HepG2 (cell line): ENCODE measurements around the gene RBM15B. TPM values are rescaled to one million over a fixed set of nuclear protein-coding genes. Genes with fewer than 3 reads are reported as not detected.

Source experiments
- ARID4A ChIP-seq: sonication (generic); formaldehyde crosslinking; IDR thresholded peaks from 2 replicates; pipeline ENCODE4 v1.5.0; 2020; ENCODE audit warnings: mild to moderate bottlenecking, missing genetic modification reagents, borderline replicate concordance
- CBFB ChIP-seq: sonication (generic); formaldehyde crosslinking; IDR thresholded peaks from 2 replicates; pipeline ENCODE4 v1.4.0; 2020; ENCODE audit warnings: missing genetic modification reagents
- EP300 ChIP-seq, 3 experiments: sonication (generic) in 1 of 3; formaldehyde crosslinking in 1 of 3; IDR thresholded peaks; 2 replicates each; pipeline versions ENCODE4 v1.5.1 to v1.6.1; 2011 to 2020; ENCODE audit warnings: low read depth in 2 of 3, low read length in 2 of 3, borderline replicate concordance in 1 of 3, improper control_type of control experiment in 1 of 3, mild to moderate bottlenecking in 1 of 3, missing genetic modification reagents in 1 of 3, moderate library complexity in 1 of 3
- ETV5 ChIP-seq: IDR thresholded peaks from 2 replicates; pipeline ENCODE4 v1.6.1; 2018; ENCODE audit warnings: missing biosample characterization, missing genetic modification reagents, inconsistent platforms, borderline replicate concordance
- FOXO1 ChIP-seq: sonication (generic); formaldehyde crosslinking; IDR thresholded peaks from 2 replicates; pipeline ENCODE4 v1.4.0; 2020; ENCODE audit warnings: missing genetic modification reagents
- HES4 ChIP-seq: sonication (generic); formaldehyde crosslinking; IDR thresholded peaks from 2 replicates; pipeline ENCODE4 v1.9.0; 2021; ENCODE audit warnings: mild to moderate bottlenecking, missing genetic modification reagents, borderline replicate concordance
- HIVEP1 ChIP-seq: sonication (generic); formaldehyde crosslinking; IDR thresholded peaks from 2 replicates; pipeline ENCODE4 v1.4.0; 2020; ENCODE audit warnings: mild to moderate bottlenecking, missing genetic modification reagents
- HNF4G ChIP-seq, 2 experiments: sonication (generic) in 1 of 2; formaldehyde crosslinking in 1 of 2; IDR thresholded peaks; 2 replicates each; pipeline versions ENCODE4 v1.4.0 to v1.6.1; 2011 to 2020; ENCODE audit warnings: borderline replicate concordance in 2 of 2, low read depth in 2 of 2, mild to moderate bottlenecking in 2 of 2, low read length in 1 of 2, missing genetic modification reagents in 1 of 2, moderate library complexity in 1 of 2
- HOXA3 ChIP-seq: sonication (generic); formaldehyde crosslinking; IDR thresholded peaks from 2 replicates; pipeline ENCODE4 v1.5.0; 2020; ENCODE audit warnings: missing genetic modification reagents
- MAZ ChIP-seq, 2 experiments: sonication (generic) in 1 of 2; formaldehyde crosslinking in 1 of 2; IDR thresholded peaks; 2 replicates each; pipeline versions ENCODE4 v1.5.0 to v1.6.1; 2012 to 2020; ENCODE audit warnings: low read depth in 2 of 2, mild to moderate bottlenecking in 2 of 2, borderline replicate concordance in 1 of 2, improper control_type of control experiment in 1 of 2, low read length in 1 of 2, missing genetic modification reagents in 1 of 2, moderate library complexity in 1 of 2
- MED8 ChIP-seq: sonication (generic); formaldehyde crosslinking; IDR thresholded peaks from 2 replicates; pipeline ENCODE4 v1.8.1; 2023; ENCODE audit warnings: mild to moderate bottlenecking, missing genetic modification reagents; ENCODE audit not compliant: insufficient replicate concordance
- MTERF4 ChIP-seq: sonication (generic); formaldehyde crosslinking; IDR thresholded peaks from 2 replicates; pipeline ENCODE4 v1.8.0; 2023; ENCODE audit warnings: mild to moderate bottlenecking, missing genetic modification reagents
- NKX3-1 ChIP-seq: sonication (generic); formaldehyde crosslinking; IDR thresholded peaks from 2 replicates; pipeline ENCODE4 v1.5.0; 2020; ENCODE audit warnings: missing genetic modification reagents
- PCBP2 ChIP-seq: fragments of 200-400 bp; formaldehyde crosslinking; optimal IDR thresholded peaks from 2 replicates; pipeline ENCODE3; 2018; ENCODE audit warnings: low read length, low read depth; ENCODE audit not compliant: poor library complexity, severe bottlenecking
- SALL1 ChIP-seq: sonication (generic); formaldehyde crosslinking; IDR thresholded peaks from 2 replicates; pipeline ENCODE4 v1.8.0; 2022; ENCODE audit warnings: mild to moderate bottlenecking, missing genetic modification reagents
- SALL2 ChIP-seq: sonication (generic); formaldehyde crosslinking; IDR thresholded peaks from 2 replicates; pipeline ENCODE4 v1.8.1; 2023; ENCODE audit warnings: mild to moderate bottlenecking, missing genetic modification reagents, inconsistent platforms
- TCF7 ChIP-seq: sonication (generic); IDR thresholded peaks from 2 replicates; pipeline ENCODE4 v1.6.1; 2016; ENCODE audit warnings: antibody characterized with exemption, low read depth
- YY1 ChIP-seq: IDR thresholded peaks from 2 replicates; pipeline ENCODE4 v1.6.1; 2011; ENCODE audit warnings: low read length, low read depth, moderate library complexity, mild to moderate bottlenecking; ENCODE audit not compliant: insufficient read depth, insufficient replicate concordance
- ZBTB20 ChIP-seq: sonication (generic); formaldehyde crosslinking; IDR thresholded peaks from 2 replicates; pipeline ENCODE4 v1.8.1; 2023; ENCODE audit warnings: missing genetic modification reagents, low read depth, mild to moderate bottlenecking, borderline replicate concordance
- ZC3H13 ChIP-seq: sonication (generic); formaldehyde crosslinking; IDR thresholded peaks from 2 replicates; pipeline ENCODE4 v1.8.1; 2023; ENCODE audit warnings: mild to moderate bottlenecking, missing genetic modification reagents, moderate library complexity
- ZIK1 ChIP-seq: sonication (generic); formaldehyde crosslinking; IDR thresholded peaks from 2 replicates; pipeline ENCODE4 v1.5.0; 2020; ENCODE audit warnings: mild to moderate bottlenecking, low read depth, missing genetic modification reagents, borderline replicate concordance
- ZNF24 ChIP-seq: fragments of 450-650 bp; IDR thresholded peaks from 2 replicates; pipeline ENCODE4 v1.6.1; 2017; ENCODE audit warnings: antibody characterized with exemption, mild to moderate bottlenecking
- ZSCAN9 ChIP-seq: IDR thresholded peaks from 2 replicates; pipeline ENCODE4 v1.6.1; 2016; ENCODE audit warnings: borderline replicate concordance
- polyA plus RNA-seq, 8 experiments: library from polyadenylated mRNA; depleted of rRNA in 3 of 8; stranded (reverse) in 7 of 8; unstranded in 1 of 8; fragments of >200 nt; fragmentation: Illumina TruSeq in 4 of 8; extraction: Trizol in 4 of 8; gene quantifications; 2 replicates each; pipeline versions ENCODE4 v1.2.1 to v1.2.3, GENCODE V29; 2011 to 2016; ENCODE audit warnings: low read depth in 4 of 8, missing spikeins in 1 of 8, mixed read lengths in 1 of 8; ENCODE audit not compliant: insufficient read depth in 1 of 8
- total RNA-seq, 5 experiments: library from RNA; depleted of rRNA; stranded (reverse); fragments of >200 nt; fragmentation: Illumina TruSeq; extraction: Trizol; gene quantifications; 2 replicates each; pipeline ENCODE4 v1.2.3, GENCODE V29; 2016; ENCODE audit warnings: low read depth in 1 of 5

Gene RBM15B
- total and polyA plus RNA-seq, 2 of the 13 experiments (the other 11 are each of a cell fraction or from before 2014, with no cell fraction given): 8.2 to 19.3 TPM

- 0 out of 2 replicates have a peak, but pooled peaks have one; percentile 20 for TF ChIP-seq ZNF24
- no peak for TF ChIP-seq TCF7
- TF ChIP-seq PCBP2: no peak
- TF ChIP-seq CBFB (CRISPR knock-in tag): peak; percentile 90
- no peak for TF ChIP-seq ZBTB20 (CRISPR knock-in tag)
- no peak for TF ChIP-seq EP300 (IDR thresholded peaks at IDR 0.05; ENCODE audit: low read depth in 2 of 2, low read length in 2 of 2)
- no peak for TF ChIP-seq EP300 (CRISPR knock-in tag; IDR thresholded peaks at IDR 0.05; ENCODE audit: borderline replicate concordance)
- TF ChIP-seq ZC3H13 (CRISPR knock-in tag): peak; percentile 64; the same call in 1 of the 2 replicates
- peak; percentile 98 for TF ChIP-seq HOXA3 (CRISPR knock-in tag)
- peak; percentile 96 for TF ChIP-seq ARID4A (CRISPR knock-in tag)
- no peak; the same call in none of the 2 replicates for TF ChIP-seq ETV5 (CRISPR knock-in tag)
- no peak for TF ChIP-seq HNF4G (IDR thresholded peaks at IDR 0.05; ENCODE audit: borderline replicate concordance, low read depth, low read length)
- 0 out of 2 replicates have a peak, but pooled peaks have one; percentile 7 for TF ChIP-seq HNF4G (CRISPR knock-in tag; IDR thresholded peaks at IDR 0.05; ENCODE audit: borderline replicate concordance, low read depth)
- TF ChIP-seq SALL2 (CRISPR knock-in tag): peak; percentile 69; the same call in 1 of the 2 replicates
- peak; percentile 66; the same call in 1 of the 2 replicates for TF ChIP-seq SALL1
- TF ChIP-seq ZSCAN9 (CRISPR knock-in tag): 0 out of 2 replicates have a peak, but pooled peaks have one; percentile 65
- no peak for TF ChIP-seq MTERF4 (CRISPR knock-in tag)
- 0 out of 2 replicates have a peak, but pooled peaks have one; percentile 71 for TF ChIP-seq NKX3-1
- TF ChIP-seq YY1: peak; percentile 99
- TF ChIP-seq MED8: peak; percentile 65
- TF ChIP-seq HES4 (CRISPR knock-in tag): peak; percentile 94
- TF ChIP-seq ZIK1 (CRISPR knock-in tag): peak; percentile 70
- peak; percentile 69; the same call in 1 of the 2 replicates for TF ChIP-seq HIVEP1 (CRISPR knock-in tag)
- TF ChIP-seq MAZ (IDR thresholded peaks at IDR 0.05; ENCODE audit: borderline replicate concordance, low read depth, low read length): peak; percentile 75
- TF ChIP-seq MAZ (CRISPR knock-in tag; IDR thresholded peaks at IDR 0.05; ENCODE audit: low read depth): peak; percentile 80
- 0 out of 2 replicates have a peak, but pooled peaks have one; percentile 7 for TF ChIP-seq FOXO1 (CRISPR knock-in tag)
Observed at GRCh38 chr3:51384726-51385473, 6.2 kb upstream of the RBM15B start, which contains the start of gene MANF (continued).
